ENCODE measurements around the gene LIN7A. TPM values are rescaled to one million over a fixed set of nuclear protein-coding genes. Genes with fewer than 3 reads are reported as not detected.
A peak's percentile ranks its signal among the peaks of the same experiment; 100 is the strongest.

Gene LIN7A
- total RNA-seq, 4 donors from 2014 or later, result 7.4 to 31.0 (median 9.0) TPM

DNA sequence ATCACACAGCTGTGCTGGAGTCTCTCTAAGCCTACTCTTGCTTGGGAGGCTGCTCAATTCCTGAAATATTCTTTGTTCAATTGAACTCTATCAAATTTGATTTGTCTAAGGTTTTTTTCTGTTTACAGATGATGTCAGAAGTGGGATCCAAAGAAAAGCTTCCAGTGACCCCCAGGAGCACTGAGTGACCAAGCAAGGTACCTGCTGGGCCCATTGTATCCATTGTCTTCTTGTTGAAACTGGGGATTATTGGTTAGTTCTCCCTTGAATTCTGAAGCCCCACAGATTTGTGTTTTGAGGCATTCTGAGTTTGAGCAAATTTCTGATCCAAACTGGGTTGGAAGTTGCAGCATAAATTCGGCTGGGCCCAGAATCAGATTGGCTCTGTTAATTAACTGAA is 156.4 kb downstream of the LIN7A start:
- WGBS, 2 donors (ENCODE audit: low coverage in 1 of 2), result 90% methylated on average over 1 of the region's 1 CpG; no CpG with 5 or more reads in 1 of the 2 donors
- in situ Hi-C loops (cut with MboI; ENCODE audit: low pct_ligation_motif_present in 1 of 4, low pct_unique_long_range_greater_than_20kb in 1 of 4, low sequenced_read_pairs in 3 of 4), result no loop called here

DNA sequence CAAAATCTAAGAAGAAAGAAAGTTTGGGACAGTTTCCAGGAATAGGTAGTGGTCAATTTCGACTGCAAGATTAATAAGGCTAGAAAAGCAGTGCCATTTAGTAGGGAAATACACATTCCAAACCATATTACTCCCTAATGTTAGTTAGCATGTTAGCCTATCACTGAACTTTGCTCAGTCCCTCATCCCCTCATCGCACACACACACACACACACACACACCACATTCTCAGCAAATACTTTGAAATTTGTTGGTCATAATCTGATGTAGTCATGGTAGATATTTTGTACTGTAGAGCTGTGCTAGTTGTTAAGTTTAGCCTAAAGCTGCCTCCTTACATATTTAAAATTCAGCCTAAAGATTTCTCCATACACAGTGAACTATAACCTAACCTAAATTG is 157.0 kb downstream of the LIN7A start:
- H3K27ac ChIP-seq, result no peak overlapping the region
- H3K4me1 ChIP-seq, result peaks cover 5 to 12% (median 8%) of the 10 kb centered on the region in 4 donors
- no peak overlapping the region for H3K4me3 ChIP-seq
- TF ChIP-seq, protein P1, sequence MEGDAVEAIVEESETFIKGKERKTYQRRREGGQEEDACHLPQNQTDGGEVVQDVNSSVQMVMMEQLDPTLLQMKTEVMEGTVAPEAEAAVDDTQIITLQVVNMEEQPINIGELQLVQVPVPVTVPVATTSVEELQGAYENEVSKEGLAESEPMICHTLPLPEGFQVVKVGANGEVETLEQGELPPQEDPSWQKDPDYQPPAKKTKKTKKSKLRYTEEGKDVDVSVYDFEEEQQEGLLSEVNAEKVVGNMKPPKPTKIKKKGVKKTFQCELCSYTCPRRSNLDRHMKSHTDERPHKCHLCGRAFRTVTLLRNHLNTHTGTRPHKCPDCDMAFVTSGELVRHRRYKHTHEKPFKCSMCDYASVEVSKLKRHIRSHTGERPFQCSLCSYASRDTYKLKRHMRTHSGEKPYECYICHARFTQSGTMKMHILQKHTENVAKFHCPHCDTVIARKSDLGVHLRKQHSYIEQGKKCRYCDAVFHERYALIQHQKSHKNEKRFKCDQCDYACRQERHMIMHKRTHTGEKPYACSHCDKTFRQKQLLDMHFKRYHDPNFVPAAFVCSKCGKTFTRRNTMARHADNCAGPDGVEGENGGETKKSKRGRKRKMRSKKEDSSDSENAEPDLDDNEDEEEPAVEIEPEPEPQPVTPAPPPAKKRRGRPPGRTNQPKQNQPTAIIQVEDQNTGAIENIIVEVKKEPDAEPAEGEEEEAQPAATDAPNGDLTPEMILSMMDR (IDR thresholded peaks at IDR 0.05), result no peak
- TF ChIP-seq POLR2AphosphoS5 (IDR thresholded peaks at IDR 0.05), result no peak
- no peak for TF ChIP-seq POLR2A (IDR thresholded peaks at IDR 0.05)
- no peak for TF ChIP-seq EP300 (IDR thresholded peaks at IDR 0.05; ENCODE audit: low read depth)
- in situ Hi-C loops (cut with MboI; ENCODE audit: low pct_ligation_motif_present in 1 of 4, low pct_unique_long_range_greater_than_20kb in 1 of 4, low sequenced_read_pairs in 3 of 4) (no loop called here), intact Hi-C loops (cut with DNase I; ENCODE audit: low total_unique reads) (no loop called here)
- WGBS, 2 donors (ENCODE audit: low coverage in 1 of 2), result 79 to 88% methylated on average over 2 of the region's 2 CpGs
- no peaks in the 10 kb centered on the region for H3K27me3 ChIP-seq
- no peak for DNase-seq
- no peaks in the 10 kb centered on the region for H3K9me3 ChIP-seq
- H3K36me3 ChIP-seq, result no peaks in the 10 kb centered on the region

More for the DNA sequence above, 156.4 kb downstream of the LIN7A start:
- peaks cover 5 to 12% (median 8%) of the 10 kb centered on the region in 4 donors for H3K4me1 ChIP-seq
- H3K4me3 ChIP-seq, result no peak overlapping the region
- no peaks in the 10 kb centered on the region for H3K9me3 ChIP-seq
- no peaks in the 10 kb centered on the region for H3K27me3 ChIP-seq
- H3K27ac ChIP-seq, result no peak overlapping the region
- DNase-seq, result no peak
- intact Hi-C loops (cut with DNase I; ENCODE audit: low total_unique reads), result no loop called here
- H3K36me3 ChIP-seq, result no peaks in the 10 kb centered on the region
- no peak for TF ChIP-seq EP300 (IDR thresholded peaks at IDR 0.05; ENCODE audit: low read depth)
- TF ChIP-seq POLR2AphosphoS5 (IDR thresholded peaks at IDR 0.05), result no peak
- TF ChIP-seq, protein P1 (IDR thresholded peaks at IDR 0.05), result no peak
- no peak for TF ChIP-seq POLR2A (IDR thresholded peaks at IDR 0.05)

DNA sequence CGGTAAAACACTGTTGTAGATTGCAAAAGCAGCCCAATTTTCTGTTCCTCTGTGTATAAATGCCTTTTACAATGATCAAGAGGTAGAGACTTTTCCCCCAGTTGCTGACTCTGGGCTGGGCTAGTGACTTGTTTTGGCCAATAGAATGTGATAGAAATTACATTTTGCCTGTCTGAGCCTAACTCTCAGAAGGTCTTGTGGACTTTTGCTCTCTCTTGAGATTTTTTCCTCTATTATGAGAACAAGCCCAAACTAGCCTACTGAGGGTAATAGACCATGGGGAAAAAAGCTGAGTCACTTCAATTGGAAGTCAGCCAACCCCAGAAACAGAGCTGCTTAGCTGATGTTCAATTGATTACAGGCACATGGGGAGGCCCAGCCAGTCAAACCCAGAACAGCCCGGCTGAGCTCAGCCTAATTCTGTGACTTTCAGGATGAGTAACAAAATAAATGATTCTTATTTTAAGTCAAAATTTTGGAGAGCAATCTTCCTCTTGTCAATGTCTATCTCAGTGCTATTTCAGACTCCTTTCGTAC is 159.7 kb downstream of the LIN7A start:
- WGBS, 2 donors (ENCODE audit: low coverage in 1 of 2), result 52 to 53% methylated on average over 3 of the region's 3 CpGs
- TF ChIP-seq POLR2A (IDR thresholded peaks at IDR 0.05) (no peak), EP300 (IDR thresholded peaks at IDR 0.05; ENCODE audit: low read depth) (no peak), POLR2AphosphoS5 (IDR thresholded peaks at IDR 0.05) (no peak)
- TF ChIP-seq, protein P1 (IDR thresholded peaks at IDR 0.05), result no peak
- Histone ChIP-seq H3K4me3 (no peak overlapping the region), H3K4me1 (peaks cover 5 to 12% (median 8%) of the 10 kb centered on the region in 4 donors), H3K36me3 (no peaks in the 10 kb centered on the region), H3K27me3 (no peaks in the 10 kb centered on the region), H3K9me3 (no peaks in the 10 kb centered on the region), H3K27ac (peak overlapping the region in 3 of 4 donors; percentile 3 to 47 (median 15))
- intact Hi-C loops (cut with DNase I; ENCODE audit: low total_unique reads) (no loop called here), in situ Hi-C loops (cut with MboI; ENCODE audit: low pct_ligation_motif_present in 1 of 4, low pct_unique_long_range_greater_than_20kb in 1 of 4, low sequenced_read_pairs in 3 of 4) (no loop called here)
- peak; percentile 39 for DNase-seq

DNA sequence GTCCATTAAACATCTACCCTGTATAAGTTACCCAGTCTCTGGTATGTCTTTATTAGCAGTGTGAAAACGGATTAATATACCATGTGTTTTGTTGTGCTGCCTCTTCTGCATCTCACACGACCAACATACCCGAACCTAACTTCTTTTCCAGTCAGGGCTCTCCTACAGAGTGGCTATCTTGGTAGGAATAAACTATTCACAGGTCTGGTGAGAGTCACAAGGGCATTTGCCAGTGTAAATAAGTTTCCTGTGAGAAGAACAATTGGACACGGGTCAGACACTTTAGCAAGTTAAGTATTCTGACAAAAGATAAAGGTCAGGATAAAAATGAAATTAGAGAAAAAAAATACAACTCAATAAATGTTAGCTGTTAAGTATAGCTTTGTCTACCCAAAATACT is 160.1 kb downstream of the LIN7A start:
- TF ChIP-seq, protein P1 (IDR thresholded peaks at IDR 0.05), result no peak
- TF ChIP-seq POLR2AphosphoS5 (IDR thresholded peaks at IDR 0.05) (no peak), EP300 (IDR thresholded peaks at IDR 0.05; ENCODE audit: low read depth) (no peak), POLR2A (IDR thresholded peaks at IDR 0.05) (no peak)
- no peak overlapping the region for H3K4me3 ChIP-seq
- WGBS, 2 donors (ENCODE audit: low coverage in 1 of 2), result 80 to 82% methylated on average over 4 of the region's 4 CpGs
- no peaks in the 10 kb centered on the region for H3K36me3 ChIP-seq
- in situ Hi-C loops (cut with MboI; ENCODE audit: low pct_ligation_motif_present in 1 of 4, low pct_unique_long_range_greater_than_20kb in 1 of 4, low sequenced_read_pairs in 3 of 4) (no loop called here), intact Hi-C loops (cut with DNase I; ENCODE audit: low total_unique reads) (no loop called here)
- H3K9me3 ChIP-seq, result no peaks in the 10 kb centered on the region
- H3K27me3 ChIP-seq, result no peaks in the 10 kb centered on the region
- peaks cover 5 to 12% (median 8%) of the 10 kb centered on the region in 4 donors for H3K4me1 ChIP-seq
- H3K27ac ChIP-seq, result peak overlapping the region in 3 of 4 donors; percentile 3 to 47 (median 15)
- no peak for DNase-seq

Data from transverse colon (tissue), 4 donors.